ENCODE measurements around the gene ETHE1. TPM values are rescaled to one million over a fixed set of nuclear protein-coding genes. Genes with fewer than 3 reads are reported as not detected.

ETHE1 gene
- polyA plus RNA-seq, 2 of the 4 experiments (the other 2 are of a cell fraction), result 37.3 to 58.9 TPM

- TF ChIP-seq MAX (IDR thresholded peaks at IDR 0.05) (peak; percentile 27; the same call in 1 of the 2 replicates), ELK1 (IDR thresholded peaks at IDR 0.05; ENCODE audit: low read depth, low read length) (no peak), KDM1A (IDR thresholded peaks at IDR 0.05; ENCODE audit: low read depth) (no peak), POLR2A (IDR thresholded peaks at IDR 0.05; ENCODE audit: low read length) (no peak; the same call in none of the 2 replicates), CHD4 (IDR thresholded peaks at IDR 0.05; ENCODE audit: borderline replicate concordance) (no peak), TFCP2L1 (CRISPR knock-in tag; IDR thresholded peaks at IDR 0.05) (no peak)
Observed at GRCh38 chr19:43503501-43504425, 23.2 kb downstream of the ETHE1 start (continued).

GRCh38 chr19:43502419-43502976 is 24.5 kb downstream of the ETHE1 start:
- 92% methylated on average over 23 of the region's 23 CpGs for WGBS (ENCODE audit: missing lambda C conversion rate)
- Histone ChIP-seq H3K4me2 (peak overlapping the region; percentile 84; the same call in 2 of the 3 replicates), H3K4me3 (no peak overlapping the region), H3K9me3 (no peaks in the 10 kb centered on the region), H3K4me1 (peaks cover 9% of the 10 kb centered on the region; the same call in 2 of the 3 replicates), H3K27ac (no peak overlapping the region)
- DNase-seq (ENCODE audit: low read depth in 1 of 2, low spot score in 1 of 2) (no peak), ATAC-seq (no peak), FAIRE-seq (no peak)
- ChIA-PET POLR2A (interaction anchor here (0.6 kb wide), 3 partner anchors 28 to 92 kb away, joined by 3 to 5 read pairs (median 5); no protein-coding TSS in a partner anchor), CTCF (interaction anchor here (0.6 to 2.5 kb wide), 5 partner anchors 9 to 196 kb away, joined by 3 to 13 read pairs (median 5); no protein-coding TSS in a partner anchor)
- TF ChIP-seq EP300 (IDR thresholded peaks at IDR 0.05) (no peak), HES2 (IDR thresholded peaks at IDR 0.05) (no peak), MYC (IDR thresholded peaks at IDR 0.05; ENCODE audit: borderline replicate concordance, low read length) (no peak), HMGXB4 (CRISPR knock-in tag; IDR thresholded peaks at IDR 0.05; ENCODE audit: borderline replicate concordance) (no peak), ATOH8 (CRISPR knock-in tag; IDR thresholded peaks at IDR 0.05; ENCODE audit: low read depth) (no peak), JUNB (IDR thresholded peaks at IDR 0.05) (no peak), JUN (IDR thresholded peaks at IDR 0.05) (no peak), ZNF302 (CRISPR knock-in tag; IDR thresholded peaks at IDR 0.05) (no peak), HEYL (CRISPR knock-in tag; IDR thresholded peaks at IDR 0.05) (no peak), ELK1 (IDR thresholded peaks at IDR 0.05; ENCODE audit: low read depth, low read length) (no peak), FOXS1 (CRISPR knock-in tag; IDR thresholded peaks at IDR 0.05) (no peak), HOXA7 (CRISPR knock-in tag; IDR thresholded peaks at IDR 0.05) (no peak), NR3C1 (IDR thresholded peaks at IDR 0.05) (no peak), ESRRA (IDR thresholded peaks at IDR 0.05; ENCODE audit: borderline replicate concordance, low read length) (no peak), POLR2A (IDR thresholded peaks at IDR 0.05; ENCODE audit: low read length) (no peak), GATA3 (IDR thresholded peaks at IDR 0.05; ENCODE audit: borderline replicate concordance) (no peak)
